Thyroid gland (tissue), 4 donors: ENCODE data around the gene MAP3K5. TPM values are rescaled to one million over a fixed set of nuclear protein-coding genes. Genes with fewer than 3 reads are reported as not detected.

Experiments used
- DNase-seq, 2 donors: peaks; one replicate each; pipeline ENCODE4 v3.0.0-alpha.2; 2019
- H3K27ac ChIP-seq, 3 donors: fragments of 200-600 bp; sonication (generic); 1 replicate in 2 of 3; 2 replicates in 1 of 3; pipeline ENCODE4 v1.5.1; 2016 to 2019; ENCODE audit warnings: mild to moderate bottlenecking in 1 of 3, moderate library complexity in 1 of 3
- H3K27me3 ChIP-seq: fragments of 200-600 bp; sonication (generic); one replicate; pipeline ENCODE4 v1.5.1; 2019
- H3K36me3 ChIP-seq, 2 donors: fragments of 200-600 bp; sonication (generic); one replicate each; pipeline ENCODE4 v1.5.1; 2016 to 2019
- H3K4me1 ChIP-seq, 2 donors: fragments of 200-600 bp; sonication (generic); one replicate each; pipeline ENCODE4 v1.5.1; 2017 to 2019
- H3K4me3 ChIP-seq, 3 donors: fragments of 200-600 bp; sonication (generic); replicated peaks in 1 of 3; 1 replicate in 2 of 3; 2 replicates in 1 of 3; pipeline ENCODE4 v1.5.1; 2016; ENCODE audit warnings: mild to moderate bottlenecking in 1 of 3
- H3K9me3 ChIP-seq: fragments of 200-600 bp; sonication (generic); one replicate; pipeline ENCODE4 v1.5.1; 2017
- CTCF ChIP-seq, 6 experiments: fragments of 200-600 bp in 3 of 6; fragments of 450-650 bp in 3 of 6; sonication (generic) in 3 of 6; IDR thresholded peaks; one replicate each; pipeline ENCODE4 v1.5.1; 2016 to 2019; ENCODE audit warnings: antibody characterized with exemption in 6 of 6, mild to moderate bottlenecking in 2 of 6, inconsistent platforms in 1 of 6, moderate library complexity in 1 of 6
- POLR2A ChIP-seq, 2 donors: fragments of 450-650 bp; IDR thresholded peaks; one replicate each; pipeline ENCODE4 v1.6.1; 2017; ENCODE audit warnings: antibody characterized with exemption in 2 of 2, mild to moderate bottlenecking in 2 of 2, moderate library complexity in 1 of 2
- WGBS, 2 donors: methylation state at CpG; one replicate each; pipeline ENCODE4 v1.1.5; 2017; 5-methylcytosine and 5-hydroxymethylcytosine counted together
- intact Hi-C: fragments of 100-400 bp; cut with DNase I; formaldehyde crosslinking; loops from one replicate; pipeline ENCODE4 v1.15.1; 2023
- total RNA-seq, 4 donors: library from RNA; depleted of rRNA; stranded (reverse); fragments of >200 nt; gene quantifications; one replicate each; pipeline ENCODE4 v1.2.3, GENCODE V29; 2016

The MAP3K5 gene
- total RNA-seq, 4 donors from 2014 or later, result 28.1 to 68.0 (median 46.5) TPM

- no peak overlapping the region for H3K4me3 ChIP-seq
- 86 to 94% methylated on average over 1 of the region's 1 CpG for WGBS, 2 donors
- H3K4me1 ChIP-seq, result peaks cover 23 to 25% of the 10 kb centered on the region in 2 donors
- DNase-seq, result no peak
- no peaks in the 10 kb centered on the region for H3K36me3 ChIP-seq
- no peaks in the 10 kb centered on the region for H3K9me3 ChIP-seq
- no peak overlapping the region for H3K27ac ChIP-seq
- intact Hi-C loops, result no loop called here
- no peaks in the 10 kb centered on the region for H3K27me3 ChIP-seq
- no peak for TF ChIP-seq CTCF (IDR thresholded peaks at IDR 0.05)
- TF ChIP-seq POLR2A (IDR thresholded peaks at IDR 0.05), result no peak
These were observed 263.8 kb downstream of the MAP3K5 start for GRCh38 chr6:136528477-136528876.

- H3K27ac ChIP-seq, result peak overlapping the region; percentile 52 to 64 (median 54)
- no peak for TF ChIP-seq POLR2A (IDR thresholded peaks at IDR 0.05)
- no peak for TF ChIP-seq CTCF (IDR thresholded peaks at IDR 0.05)
- no peaks in the 10 kb centered on the region for H3K9me3 ChIP-seq
- intact Hi-C loops, result no loop called here
- WGBS, 2 donors, result 66 to 77% methylated on average over 6 of the region's 6 CpGs
- no peak overlapping the region for H3K4me3 ChIP-seq
- no peak for DNase-seq
- no peaks in the 10 kb centered on the region for H3K36me3 ChIP-seq
- peaks cover 23 to 25% of the 10 kb centered on the region in 2 donors for H3K4me1 ChIP-seq
- no peaks in the 10 kb centered on the region for H3K27me3 ChIP-seq
These were observed 264.4 kb downstream of the MAP3K5 start for GRCh38 chr6:136527831-136528230.

- peak; percentile 74 to 76 for DNase-seq
- no peaks in the 10 kb centered on the region for H3K36me3 ChIP-seq
- H3K4me1 ChIP-seq, result peaks cover 23 to 25% of the 10 kb centered on the region in 2 donors
- H3K27me3 ChIP-seq, result no peaks in the 10 kb centered on the region
- peak overlapping the region; percentile 52 to 64 (median 54) for H3K27ac ChIP-seq
- H3K4me3 ChIP-seq, result no peak overlapping the region
- TF ChIP-seq POLR2A (IDR thresholded peaks at IDR 0.05) (no peak), CTCF (IDR thresholded peaks at IDR 0.05) (no peak)
- no peaks in the 10 kb centered on the region for H3K9me3 ChIP-seq
- intact Hi-C loops, result no loop called here
- WGBS, 2 donors, result 6 to 12% methylated on average over 4 of the region's 4 CpGs
These were observed 265.3 kb downstream of the MAP3K5 start for GRCh38 chr6:136526937-136527336.

- H3K4me1 ChIP-seq, result peaks cover 25 to 26% of the 10 kb centered on the region in 2 donors
- H3K4me3 ChIP-seq, result no peak overlapping the region
- 38 to 47% methylated on average over 16 of the region's 16 CpGs for WGBS, 2 donors
- intact Hi-C loops, result no loop called here
- no peaks in the 10 kb centered on the region for H3K27me3 ChIP-seq
- H3K9me3 ChIP-seq, result no peaks in the 10 kb centered on the region
- peak overlapping the region; percentile 15 to 64 (median 21) for H3K27ac ChIP-seq
- no peaks in the 10 kb centered on the region for H3K36me3 ChIP-seq
- no peak for TF ChIP-seq POLR2A (IDR thresholded peaks at IDR 0.05)
- TF ChIP-seq CTCF (IDR thresholded peaks at IDR 0.05), result peak in 3 of 6 experiments; percentile 29 to 40 (median 39)
- peak; percentile 51 to 58 for DNase-seq
These were observed 265.9 kb downstream of the MAP3K5 start for GRCh38 chr6:136526196-136526930.

GRCh38 chr6:136525586-136526195 lies 266.6 kb downstream of the MAP3K5 start:
- Histone ChIP-seq H3K27ac (no peak overlapping the region), H3K4me3 (no peak overlapping the region), H3K27me3 (no peaks in the 10 kb centered on the region), H3K9me3 (no peaks in the 10 kb centered on the region), H3K36me3 (no peaks in the 10 kb centered on the region), H3K4me1 (peaks cover 25 to 26% of the 10 kb centered on the region in 2 donors)
- 66% methylated on average over 8 of the region's 8 CpGs for WGBS, 2 donors
- TF ChIP-seq CTCF (IDR thresholded peaks at IDR 0.05) (no peak), POLR2A (IDR thresholded peaks at IDR 0.05) (no peak)
- DNase-seq, result no peak
- intact Hi-C loops, result no loop called here
